HL-60 (cell line): Measurements from ENCODE around the gene TEDC1.

ENCODE experiments used
- DNase-seq, 2 experiments: peaks; one replicate each; pipeline ENCODE4 v3.0.0-alpha.2; 2010 to 2020; ENCODE audit warnings: low read depth in 1 of 2, low spot score in 1 of 2
- H3K27ac ChIP-seq: fragments of 250-450 bp; sonication (Bioruptor Pico); replicated peaks from 2 replicates; pipeline ENCODE4 v1.5.1; 2020; ENCODE audit warnings: mild to moderate bottlenecking, moderate library complexity
- H3K27me3 ChIP-seq: fragments of 250-450 bp; sonication (Bioruptor Pico); 2 replicates; pipeline ENCODE4 v1.5.1; 2021; ENCODE audit warnings: mild to moderate bottlenecking, moderate library complexity; ENCODE audit not compliant: insufficient read depth, poor library complexity, severe bottlenecking
- H3K4me3 ChIP-seq: replicated peaks from 2 replicates; pipeline ENCODE4 v1.5.1; 2011; ENCODE audit warnings: mild to moderate bottlenecking, control low read depth, low read length; ENCODE audit not compliant: insufficient read depth
- CTCF ChIP-seq: IDR thresholded peaks from one replicate; pipeline ENCODE4 v1.5.1; 2011; ENCODE audit warnings: low read length, control low read depth, inconsistent platforms; ENCODE audit not compliant: insufficient read depth
- GABPA ChIP-seq: IDR thresholded peaks from 2 replicates; pipeline ENCODE4 v1.6.1; 2012; ENCODE audit warnings: low read depth
- POLR2AphosphoS5 ChIP-seq: IDR thresholded peaks from 2 replicates; pipeline ENCODE4 v1.6.1; 2012; ENCODE audit warnings: low read depth
- REST ChIP-seq: IDR thresholded peaks from 2 replicates; pipeline ENCODE4 v1.6.1; 2012; ENCODE audit warnings: low read depth; ENCODE audit not compliant: insufficient replicate concordance
- SPI1 ChIP-seq: IDR thresholded peaks from 2 replicates; pipeline ENCODE4 v1.6.1; 2012; ENCODE audit warnings: low read depth, mild to moderate bottlenecking, borderline replicate concordance

TEDC1 gene

GRCh38 chr14:105467942-105468471 lies 23.0 kb upstream of the TEDC1 start:
- TF ChIP-seq CTCF (no peak), SPI1 (no peak), GABPA (no peak), REST (no peak), POLR2AphosphoS5 (no peak)
- H3K27ac ChIP-seq = no peak overlapping the region
- no peak for DNase-seq
- H3K27me3 ChIP-seq = no peaks in the 10 kb centered on the region
- H3K4me3 ChIP-seq = no peak overlapping the region

- no peak for DNase-seq
Observed at GRCh38 chr14:105468621-105469241, 22.3 kb upstream of the TEDC1 start.

More at GRCh38 chr14:105468621-105469241, 22.3 kb upstream of the TEDC1 start:
- peaks cover 5% of the 10 kb centered on the region for H3K27me3 ChIP-seq
- no peak overlapping the region for H3K27ac ChIP-seq
- no peak overlapping the region for H3K4me3 ChIP-seq
- TF ChIP-seq CTCF (no peak), SPI1 (no peak), REST (no peak), POLR2AphosphoS5 (no peak), GABPA (no peak)
